DND-41 (cell line): Measurements from ENCODE around the gene GRM7.

Source experiments
- CTCF ChIP-seq: IDR thresholded peaks from 2 replicates; pipeline ENCODE4 v1.5.1; 2012; ENCODE audit warnings: borderline replicate concordance, low read length, moderate library complexity, mild to moderate bottlenecking; ENCODE audit not compliant: poor library complexity, severe bottlenecking; ENCODE audit errors: extremely low read depth
- EZH2 ChIP-seq: IDR thresholded peaks from 3 replicates; pipeline ENCODE4 v1.6.1; 2012; ENCODE audit warnings: borderline replicate concordance, low read depth, mild to moderate bottlenecking, moderate library complexity, low read length, inconsistent platforms; ENCODE audit not compliant: severe bottlenecking

GRCh38 chr3:7265736-7266135 is 404.8 kb downstream of the GRM7 start:
- TF ChIP-seq EZH2 = no peak
- no peak for TF ChIP-seq CTCF
